Kidney capillary endothelial cell (primary cell): ENCODE measurements around the gene INTS6.

ENCODE experiments used
- DNase-seq: peaks from one replicate; pipeline ENCODE4 v3.0.0-alpha.2; 2018; ENCODE audit warnings: low spot score

INTS6 gene

GRCh38 chr13:51452361-51453206 is at the start of gene INTS6:
Gene INTS6 (minus strand): TSS chr13:51453036. CDS start chr13:51452525, 511 bp downstream.
- DNase-seq = peak; percentile 99

- DNase-seq = no peak
These were observed 49.4 kb upstream of the INTS6 start for GRCh38 chr13:51502153-51502651.

GRCh38 chr13:51501592-51502152 is 48.8 kb upstream of the INTS6 start:
- DNase-seq = no peak

- DNase-seq = no peak
These were observed 48.3 kb upstream of the INTS6 start for GRCh38 chr13:51501096-51501495.

- DNase-seq = no peak
These were observed 47.9 kb upstream of the INTS6 start for GRCh38 chr13:51500687-51501086.

- no peak for DNase-seq
These were observed 47.0 kb upstream of the INTS6 start for GRCh38 chr13:51499841-51500240.

- DNase-seq = no peak
These were observed 42.5 kb upstream of the INTS6 start for GRCh38 chr13:51495316-51495715.

- no peak for DNase-seq
These were observed 41.3 kb upstream of the INTS6 start for GRCh38 chr13:51494156-51494555.

GRCh38 chr13:51488212-51488611 is 35.4 kb upstream of the INTS6 start:
- no peak for DNase-seq

- DNase-seq = no peak
These were observed 28.8 kb upstream of the INTS6 start for GRCh38 chr13:51481656-51482055.

GRCh38 chr13:51479199-51479523 is 26.3 kb upstream of the INTS6 start:
- DNase-seq = peak; percentile 79

GRCh38 chr13:51478418-51479198 is 25.8 kb upstream of the INTS6 start:
- no peak for DNase-seq

GRCh38 chr13:51477653-51478324 is 25.0 kb upstream of the INTS6 start:
- DNase-seq = no peak

- no peak for DNase-seq
These were observed 24.3 kb upstream of the INTS6 start for GRCh38 chr13:51477149-51477548.

GRCh38 chr13:51475727-51476501 is 23.1 kb upstream of the INTS6 start:
- no peak for DNase-seq

GRCh38 chr13:51469790-51470189 is 17.0 kb upstream of the INTS6 start:
- DNase-seq = no peak

GRCh38 chr13:51467730-51468129 is 14.9 kb upstream of the INTS6 start:
- DNase-seq = no peak

- DNase-seq = no peak
These were observed 12.3 kb upstream of the INTS6 start for GRCh38 chr13:51465124-51465523.

GRCh38 chr13:51457086-51457815 is 4.4 kb upstream of the INTS6 start:
- no peak for DNase-seq

- DNase-seq = no peak
These were observed 3.7 kb upstream of the INTS6 start for GRCh38 chr13:51456510-51456909.

- no peak for DNase-seq
These were observed 2.7 kb upstream of the INTS6 start for GRCh38 chr13:51455532-51455931.
